OCI-LY7 (cell line): ENCODE results near the gene PLXNA4. TPM values are rescaled to one million over a fixed set of nuclear protein-coding genes. Genes with fewer than 3 reads are reported as not detected.

ENCODE experiments used
- BruUV-seq: library from RNA; stranded (reverse); fragments of 400-500 nt; replicated peaks from 2 replicates; lab custom pipeline; 2021; lab: Mats Ljungman, UMichigan
- CTCF ChIA-PET: fragments of 300-600 bp; sonication (Branson Sonifier 250); formaldehyde crosslinking; loops from one replicate; lab custom pipeline; 2022; ENCODE audit warnings: antibody characterized with exemption; ENCODE audit not compliant: unreplicated experiment; lab: Charles Lee
- POLR2A ChIA-PET: fragments of 300-600 bp; sonication (Branson Sonifier 250); formaldehyde crosslinking; loops from one replicate; lab custom pipeline; 2022; ENCODE audit warnings: antibody characterized with exemption; lab: Charles Lee
- DNase-seq: peaks from one replicate; pipeline ENCODE4 v3.0.0-alpha.2; 2015; ENCODE audit warnings: low spot score
- H2AFZ ChIP-seq: fragments of 200-600 bp; sonication (generic), shearing (Covaris generic); 2 replicates; pipeline ENCODE4 v1.6.1; 2014; ENCODE audit warnings: mild to moderate bottlenecking, antibody characterized with exemption, low read length, moderate library complexity
- H3K27ac ChIP-seq: fragments of 200-600 bp; sonication (generic); 2 replicates; pipeline ENCODE4 v1.5.1; 2014; ENCODE audit warnings: mixed run types, low read depth, mild to moderate bottlenecking, moderate library complexity, low read length, inconsistent platforms; ENCODE audit not compliant: poor library complexity, severe bottlenecking
- H3K36me3 ChIP-seq: fragments of 200-600 bp; sonication (generic); 2 replicates; pipeline ENCODE4 v1.6.1; 2014; ENCODE audit warnings: mild to moderate bottlenecking, antibody characterized with exemption, low read length, moderate library complexity, mixed read lengths; ENCODE audit not compliant: insufficient read depth
- H3K4me1 ChIP-seq: fragments of 200-600 bp; sonication (generic); 2 replicates; pipeline ENCODE4 v1.5.1; 2014; ENCODE audit warnings: mild to moderate bottlenecking, low read length; ENCODE audit not compliant: insufficient read depth, poor library complexity, severe bottlenecking
- H3K4me2 ChIP-seq: fragments of 200-600 bp; sonication (generic); 2 replicates; pipeline ENCODE4 v1.6.1; 2014; ENCODE audit warnings: mild to moderate bottlenecking, low read length
- H3K4me3 ChIP-seq: fragments of 200-600 bp; sonication (generic); 2 replicates; pipeline ENCODE4 v1.5.1; 2014; ENCODE audit warnings: mild to moderate bottlenecking, low read depth, low read length; ENCODE audit not compliant: poor library complexity, severe bottlenecking
- H3K79me2 ChIP-seq: fragments of 200-600 bp; sonication (generic); 2 replicates; pipeline ENCODE4 v1.6.1; 2016; ENCODE audit warnings: low read depth, mild to moderate bottlenecking, low read length, moderate library complexity, mixed read lengths; ENCODE audit not compliant: insufficient read depth
- H3K9me2 ChIP-seq: fragments of 200-600 bp; sonication (generic); 2 replicates; pipeline ENCODE4 v1.6.1; 2016; ENCODE audit warnings: mild to moderate bottlenecking, low read length, mixed read lengths; ENCODE audit not compliant: insufficient read depth
- H3K9me3 ChIP-seq: fragments of 200-600 bp; sonication (generic); 2 replicates; pipeline ENCODE4 v1.6.1; 2014; ENCODE audit warnings: mild to moderate bottlenecking, mixed run types, low read length, mixed read lengths
- H4K20me1 ChIP-seq: fragments of 200-600 bp; sonication (generic); 2 replicates; pipeline ENCODE4 v1.6.1; 2014; ENCODE audit warnings: mild to moderate bottlenecking, antibody characterized with exemption, low read length, moderate library complexity, mixed read lengths; ENCODE audit not compliant: insufficient read depth
- EZH2phosphoT487 ChIP-seq: fragments of 200-600 bp; sonication (generic); IDR thresholded peaks from 2 replicates; pipeline ENCODE4 v1.6.1; 2018; ENCODE audit warnings: low read depth, borderline replicate concordance, mild to moderate bottlenecking, mixed run types, antibody characterized with exemption, low read length, moderate library complexity, mixed read lengths
- intact Hi-C: fragments of 100-400 bp; cut with micrococcal nuclease; formaldehyde crosslinking; loops from one replicate; pipeline ENCODE4 v1.10.0; 2022; ENCODE audit not compliant: unreplicated experiment
- total RNA-seq, 2 experiments: library from RNA; depleted of rRNA in 1 of 2; stranded (reverse); fragments of >200 nt in 1 of 2; shearing (Covaris generic) in 1 of 2; gene quantifications; 2 replicates each; pipeline ENCODE4 v1.2.3, GENCODE V29; 2014 to 2022
- TF ChIP-seq, protein P1 (sequence below): fragments of 200-600 bp; sonication (generic); conservative IDR thresholded peaks from 2 replicates; pipeline ENCODE4 v1.5.1; 2014; ENCODE audit warnings: mild to moderate bottlenecking, antibody characterized with exemption, low read length, moderate library complexity, mixed read lengths

Gene PLXNA4
- total RNA-seq, 2 experiments from 2014 or later = not detected

DNA sequence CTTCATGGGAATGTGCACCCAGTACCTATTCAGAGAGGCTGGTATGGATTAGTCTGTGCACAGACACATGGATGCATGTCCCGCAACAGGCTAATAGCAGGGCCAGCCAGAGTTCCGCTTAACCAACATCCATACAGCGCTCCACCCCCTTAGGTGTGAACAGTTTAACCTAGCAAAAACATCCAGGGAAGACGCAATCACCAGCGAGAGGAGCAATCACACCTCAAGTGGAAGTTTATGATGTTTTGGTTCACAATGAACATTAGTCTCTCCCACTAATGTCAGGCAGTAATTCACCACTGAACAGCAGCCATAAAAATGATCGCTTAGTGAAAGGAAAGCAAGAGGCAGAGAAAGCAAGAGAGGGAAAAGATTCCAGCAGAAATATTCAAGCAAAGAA lies 91.1 kb downstream of the PLXNA4 start:
- H3K9me2 ChIP-seq = no peaks in the 10 kb centered on the region
- H3K27ac ChIP-seq = no peak overlapping the region
- no peak for DNase-seq
- H3K4me2 ChIP-seq = no peak overlapping the region
- TF ChIP-seq, protein P1, sequence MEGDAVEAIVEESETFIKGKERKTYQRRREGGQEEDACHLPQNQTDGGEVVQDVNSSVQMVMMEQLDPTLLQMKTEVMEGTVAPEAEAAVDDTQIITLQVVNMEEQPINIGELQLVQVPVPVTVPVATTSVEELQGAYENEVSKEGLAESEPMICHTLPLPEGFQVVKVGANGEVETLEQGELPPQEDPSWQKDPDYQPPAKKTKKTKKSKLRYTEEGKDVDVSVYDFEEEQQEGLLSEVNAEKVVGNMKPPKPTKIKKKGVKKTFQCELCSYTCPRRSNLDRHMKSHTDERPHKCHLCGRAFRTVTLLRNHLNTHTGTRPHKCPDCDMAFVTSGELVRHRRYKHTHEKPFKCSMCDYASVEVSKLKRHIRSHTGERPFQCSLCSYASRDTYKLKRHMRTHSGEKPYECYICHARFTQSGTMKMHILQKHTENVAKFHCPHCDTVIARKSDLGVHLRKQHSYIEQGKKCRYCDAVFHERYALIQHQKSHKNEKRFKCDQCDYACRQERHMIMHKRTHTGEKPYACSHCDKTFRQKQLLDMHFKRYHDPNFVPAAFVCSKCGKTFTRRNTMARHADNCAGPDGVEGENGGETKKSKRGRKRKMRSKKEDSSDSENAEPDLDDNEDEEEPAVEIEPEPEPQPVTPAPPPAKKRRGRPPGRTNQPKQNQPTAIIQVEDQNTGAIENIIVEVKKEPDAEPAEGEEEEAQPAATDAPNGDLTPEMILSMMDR = no peak
- no peak for TF ChIP-seq EZH2phosphoT487
- H3K9me3 ChIP-seq = no peaks in the 10 kb centered on the region
- intact Hi-C loops = no loop called here
- H2AFZ ChIP-seq = no peak overlapping the region
- H3K4me3 ChIP-seq = no peak overlapping the region
- H3K36me3 ChIP-seq = no peaks in the 10 kb centered on the region
- H3K4me1 ChIP-seq = no peaks in the 10 kb centered on the region
- POLR2A ChIA-PET = no interaction called here
- CTCF ChIA-PET = no interaction called here
- H4K20me1 ChIP-seq = no peaks in the 10 kb centered on the region
- no TSS peak for BruUV-seq
- H3K79me2 ChIP-seq = no peaks in the 10 kb centered on the region

DNA sequence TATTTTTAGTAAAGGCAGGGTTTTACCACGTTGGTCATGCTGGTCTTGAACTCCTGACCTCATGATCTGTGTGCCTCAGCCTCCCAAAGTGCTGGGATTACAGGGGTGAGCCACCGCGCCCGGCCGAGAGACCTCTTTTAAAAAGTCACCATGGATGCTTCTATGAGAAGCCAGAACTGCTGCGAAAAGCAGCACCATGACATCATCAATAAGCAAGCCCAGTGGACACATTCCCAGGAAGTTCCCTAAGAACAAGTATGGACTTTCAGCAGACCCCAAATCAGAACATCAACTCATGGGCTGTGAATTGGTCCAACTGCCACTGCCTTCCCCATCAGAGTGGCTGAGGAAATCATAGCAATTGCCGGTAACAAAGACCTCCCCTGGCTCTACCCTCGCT lies 93.4 kb downstream of the PLXNA4 start:
- no peaks in the 10 kb centered on the region for H3K79me2 ChIP-seq
- TF ChIP-seq, protein P1 = no peak
- TF ChIP-seq EZH2phosphoT487 = no peak
- H3K4me2 ChIP-seq = no peak overlapping the region
- H3K27ac ChIP-seq = no peak overlapping the region
- BruUV-seq = no TSS peak
- H4K20me1 ChIP-seq = no peaks in the 10 kb centered on the region
- H3K9me2 ChIP-seq = no peaks in the 10 kb centered on the region
- intact Hi-C loops = no loop called here
- no peaks in the 10 kb centered on the region for H3K36me3 ChIP-seq
- no peak for DNase-seq
- POLR2A ChIA-PET = no interaction called here
- CTCF ChIA-PET = no interaction called here
- H3K9me3 ChIP-seq = no peaks in the 10 kb centered on the region
- no peak overlapping the region for H2AFZ ChIP-seq
- no peak overlapping the region for H3K4me3 ChIP-seq
- H3K4me1 ChIP-seq = no peaks in the 10 kb centered on the region

DNA sequence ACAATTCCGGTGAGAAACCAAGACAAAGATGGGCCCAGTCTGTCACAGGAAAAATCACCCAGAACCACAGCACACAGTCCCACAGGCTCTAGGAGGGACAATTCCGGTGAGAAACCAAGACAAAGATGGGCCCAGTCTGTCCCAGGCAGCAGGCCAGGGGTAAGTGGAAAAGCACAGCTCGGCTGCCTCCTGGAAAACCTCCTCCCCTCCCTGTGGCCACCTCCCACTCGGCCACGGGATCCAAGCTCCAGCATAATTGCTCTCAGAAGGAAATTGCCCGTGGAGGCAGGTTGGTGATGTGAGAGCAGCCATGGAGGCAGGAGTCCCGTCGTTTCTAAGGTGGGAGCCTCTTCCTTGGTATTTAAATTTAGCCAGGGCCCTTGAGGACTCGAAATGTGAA lies 95.7 kb downstream of the PLXNA4 start:
- H3K4me3 ChIP-seq = no peak overlapping the region
- intact Hi-C loops = no loop called here
- H3K9me2 ChIP-seq = no peaks in the 10 kb centered on the region
- no peaks in the 10 kb centered on the region for H4K20me1 ChIP-seq
- TF ChIP-seq, protein P1 = no peak
- no peak for TF ChIP-seq EZH2phosphoT487
- no peaks in the 10 kb centered on the region for H3K4me1 ChIP-seq
- H3K36me3 ChIP-seq = no peaks in the 10 kb centered on the region
- H2AFZ ChIP-seq = no peak overlapping the region
- H3K4me2 ChIP-seq = no peak overlapping the region
- no peaks in the 10 kb centered on the region for H3K9me3 ChIP-seq
- no TSS peak for BruUV-seq
- no peaks in the 10 kb centered on the region for H3K79me2 ChIP-seq
- no peak overlapping the region for H3K27ac ChIP-seq
- CTCF ChIA-PET = no interaction called here
- DNase-seq = no peak
- POLR2A ChIA-PET = no interaction called here
